GM12864 (cell line): ENCODE measurements around the gene BMP6.

Experiments used
- DNase-seq: peaks from one replicate; pipeline ENCODE4 v3.0.0-alpha.2; 2011; ENCODE audit warnings: low read depth
- H3K4me3 ChIP-seq: 2 replicates; pipeline ENCODE4 v1.5.1; 2011; ENCODE audit warnings: mild to moderate bottlenecking, low read depth, low read length, control low read depth
- TF ChIP-seq, protein P1 (sequence below): IDR thresholded peaks from 2 replicates; pipeline ENCODE4 v1.5.1; 2011; ENCODE audit warnings: low read depth, mild to moderate bottlenecking, moderate library complexity, low read length, control low read depth, inconsistent platforms; ENCODE audit errors: missing control alignments

Gene BMP6

DNA sequence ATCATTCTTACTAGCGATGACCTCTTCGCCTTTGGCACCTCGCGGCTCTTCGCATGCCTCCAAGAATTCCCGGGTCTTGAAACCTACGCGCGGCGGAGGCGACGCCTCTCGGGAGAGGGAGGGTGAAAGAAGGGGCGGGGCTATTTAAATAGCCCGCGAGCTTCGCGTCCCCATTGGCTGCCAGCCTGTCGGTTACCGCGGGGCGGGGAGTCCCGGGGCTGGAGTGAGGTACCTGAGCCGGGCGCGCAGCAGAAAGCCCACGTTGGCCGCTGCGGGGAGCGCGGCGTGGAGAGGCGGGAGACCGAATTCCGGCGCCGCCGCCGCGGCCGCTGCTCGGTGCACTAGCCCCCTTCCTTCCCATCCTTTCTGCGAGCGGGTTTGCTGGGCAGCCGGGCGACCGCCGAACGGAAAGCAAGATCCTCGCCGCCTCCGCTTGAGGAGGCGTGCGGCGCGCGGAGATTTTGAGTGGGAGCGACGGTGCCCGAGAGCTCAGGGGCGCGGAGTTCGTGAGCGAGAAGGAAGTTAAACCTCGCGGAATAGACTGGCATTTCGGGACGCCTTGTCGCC is at the start of gene BMP6:
Gene BMP6, plus strand, starts transcription at position 251 of the 567 bp plus-strand sequence. CDS start 857 bp downstream, outside the sequence.
- H3K4me3 ChIP-seq = peak within 1 kb of the TSS; percentile 66
- TF ChIP-seq, protein P1, sequence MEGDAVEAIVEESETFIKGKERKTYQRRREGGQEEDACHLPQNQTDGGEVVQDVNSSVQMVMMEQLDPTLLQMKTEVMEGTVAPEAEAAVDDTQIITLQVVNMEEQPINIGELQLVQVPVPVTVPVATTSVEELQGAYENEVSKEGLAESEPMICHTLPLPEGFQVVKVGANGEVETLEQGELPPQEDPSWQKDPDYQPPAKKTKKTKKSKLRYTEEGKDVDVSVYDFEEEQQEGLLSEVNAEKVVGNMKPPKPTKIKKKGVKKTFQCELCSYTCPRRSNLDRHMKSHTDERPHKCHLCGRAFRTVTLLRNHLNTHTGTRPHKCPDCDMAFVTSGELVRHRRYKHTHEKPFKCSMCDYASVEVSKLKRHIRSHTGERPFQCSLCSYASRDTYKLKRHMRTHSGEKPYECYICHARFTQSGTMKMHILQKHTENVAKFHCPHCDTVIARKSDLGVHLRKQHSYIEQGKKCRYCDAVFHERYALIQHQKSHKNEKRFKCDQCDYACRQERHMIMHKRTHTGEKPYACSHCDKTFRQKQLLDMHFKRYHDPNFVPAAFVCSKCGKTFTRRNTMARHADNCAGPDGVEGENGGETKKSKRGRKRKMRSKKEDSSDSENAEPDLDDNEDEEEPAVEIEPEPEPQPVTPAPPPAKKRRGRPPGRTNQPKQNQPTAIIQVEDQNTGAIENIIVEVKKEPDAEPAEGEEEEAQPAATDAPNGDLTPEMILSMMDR = no peak
- DNase-seq = peak; percentile 34

DNA sequence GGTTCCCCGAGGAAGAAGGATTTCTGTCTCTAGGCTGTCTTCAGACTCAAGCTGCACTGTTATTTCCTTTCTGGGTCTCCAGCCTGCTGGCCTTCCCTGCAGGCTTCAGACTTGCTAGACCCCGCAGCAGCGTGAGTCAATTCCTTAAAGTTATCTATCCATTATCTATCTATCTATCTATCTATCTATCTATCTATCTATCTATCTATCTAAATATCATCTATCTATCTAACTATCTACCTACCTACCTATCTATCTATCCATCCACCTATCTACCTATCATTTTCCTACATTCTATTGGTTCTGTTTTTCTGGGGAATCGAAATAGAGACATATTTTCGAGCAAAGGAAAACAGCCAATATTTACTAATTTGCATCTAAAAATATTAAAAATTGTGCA is 48.7 kb upstream of the BMP6 start:
- DNase-seq = no peak
- TF ChIP-seq, protein P1 = no peak
- H3K4me3 ChIP-seq = no peak overlapping the region

DNA sequence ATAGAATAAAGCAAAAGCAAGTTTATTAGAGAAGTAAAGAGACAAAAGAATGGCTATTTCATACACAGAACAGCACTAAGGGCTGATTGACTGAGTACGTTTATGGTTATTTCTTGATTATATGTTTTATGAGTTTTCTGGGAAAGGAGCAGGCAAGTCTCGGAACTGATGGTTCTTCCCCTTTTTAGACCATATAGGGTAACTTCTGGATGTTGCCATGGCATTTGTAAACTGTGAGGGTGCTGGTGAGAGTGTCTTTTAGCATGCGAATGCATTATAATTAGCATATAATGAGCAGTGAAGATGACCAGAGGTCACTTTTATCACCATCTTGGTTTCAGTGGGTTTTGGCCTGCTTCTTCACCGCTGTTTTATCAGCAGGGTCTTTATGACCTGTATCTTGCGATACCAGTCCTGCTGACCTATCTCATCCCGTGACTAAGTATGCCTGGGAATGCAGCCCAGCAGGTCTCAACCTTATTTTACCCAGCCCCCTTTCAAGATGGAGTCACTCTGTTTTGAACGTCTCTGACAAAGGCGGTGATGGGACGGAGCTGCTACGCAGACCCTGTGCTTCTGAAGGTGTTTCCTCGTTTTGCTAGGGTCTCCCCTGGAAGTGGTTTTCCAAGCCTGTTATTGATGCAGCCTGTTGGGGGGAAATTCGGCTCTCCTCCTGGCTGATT is 45.4 kb upstream of the BMP6 start:
- TF ChIP-seq, protein P1 = no peak

DNA sequence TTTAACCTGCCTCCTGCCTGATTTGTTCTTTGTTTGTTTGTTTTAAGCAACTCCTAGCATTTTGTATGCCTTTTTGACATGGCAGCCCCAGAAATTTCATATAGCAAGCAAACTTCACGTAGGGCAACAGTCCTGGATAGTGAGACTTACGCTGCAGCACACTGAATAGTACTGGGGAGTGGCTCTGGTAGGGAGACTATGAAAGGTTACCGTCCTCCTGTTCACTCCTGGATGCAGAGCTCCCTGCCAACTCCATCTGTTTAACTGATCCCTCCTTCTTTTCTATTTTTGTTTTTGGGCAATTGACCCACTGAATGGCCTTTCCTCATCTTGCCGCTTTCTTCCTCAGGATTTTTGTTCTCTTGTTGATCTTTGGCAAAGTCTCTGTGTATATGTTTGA is 44.5 kb upstream of the BMP6 start:
- TF ChIP-seq, protein P1 = no peak
- no peak for DNase-seq
- H3K4me3 ChIP-seq = no peak overlapping the region

More for the DNA sequence above, 45.4 kb upstream of the BMP6 start:
- no peak overlapping the region for H3K4me3 ChIP-seq
- no peak for DNase-seq

DNA sequence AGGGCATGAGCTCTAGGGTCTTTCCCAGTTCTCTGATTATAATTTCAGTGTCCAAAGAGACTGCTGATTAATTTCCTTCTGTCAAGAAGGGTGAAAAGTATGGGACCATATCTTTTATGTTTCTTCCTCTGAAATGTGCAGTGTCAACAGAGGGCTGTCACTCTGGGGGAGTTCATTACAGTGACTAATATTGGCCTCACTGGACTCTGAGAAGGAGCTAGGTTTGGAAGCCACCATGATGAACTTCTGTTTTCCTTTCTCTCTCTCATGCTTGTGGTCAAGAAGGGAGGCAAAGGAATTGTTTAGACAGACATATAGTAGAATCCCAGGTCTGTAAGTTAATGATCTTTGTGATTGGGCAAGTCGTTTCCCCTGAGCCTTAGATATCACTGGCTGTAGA is 41.8 kb upstream of the BMP6 start:
- no peak overlapping the region for H3K4me3 ChIP-seq
- DNase-seq = no peak
- TF ChIP-seq, protein P1 = no peak

DNA sequence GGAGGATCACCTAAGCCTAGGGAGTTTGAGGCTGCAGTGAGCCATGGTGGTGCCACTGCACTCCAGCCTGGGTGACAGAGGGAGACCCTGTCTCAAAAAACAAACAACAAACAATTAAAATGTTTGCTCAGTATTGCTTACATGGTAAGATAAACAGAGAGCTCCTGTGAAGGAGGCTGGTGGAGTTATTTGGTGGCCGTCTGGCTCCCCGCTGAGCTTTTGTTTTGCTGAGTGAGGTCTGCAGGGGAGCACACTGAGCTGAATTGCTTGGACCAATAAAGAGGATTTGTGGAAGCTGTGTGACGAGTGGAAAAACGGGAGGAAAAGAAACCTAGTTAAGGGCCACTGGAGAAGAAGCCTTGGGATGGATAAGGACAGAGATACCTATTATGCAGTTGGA is 41.1 kb upstream of the BMP6 start:
- H3K4me3 ChIP-seq = no peak overlapping the region
- no peak for DNase-seq
- TF ChIP-seq, protein P1 = no peak

DNA sequence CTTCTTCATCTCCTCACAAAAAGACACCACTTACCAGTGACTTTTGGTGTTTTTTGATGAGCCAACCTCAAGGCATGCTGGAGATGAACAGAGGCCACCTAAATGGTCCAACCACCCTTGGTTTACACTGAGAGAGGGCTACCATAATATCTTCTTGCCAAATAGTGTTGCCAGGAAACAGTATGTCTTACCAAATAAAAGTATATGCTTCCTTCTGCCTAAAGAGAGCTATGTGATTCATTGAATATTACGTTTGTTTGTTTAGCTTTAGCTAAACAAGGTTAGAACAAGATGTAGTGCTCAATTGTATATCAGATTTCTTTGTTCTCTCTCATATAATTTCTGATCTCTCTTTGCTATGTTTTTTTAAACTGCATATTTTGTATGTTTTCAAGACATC is 40.6 kb upstream of the BMP6 start:
- TF ChIP-seq, protein P1 = no peak
- DNase-seq = no peak
- H3K4me3 ChIP-seq = no peak overlapping the region
